SH-SY5Y (cell line): ENCODE measurements around the gene RDH12.

Experiments
- GATA2 ChIP-seq: IDR thresholded peaks from 2 replicates; pipeline ENCODE4 v1.6.1; 2011; ENCODE audit warnings: mild to moderate bottlenecking, low read depth, low read length
- GATA3 ChIP-seq: IDR thresholded peaks from 2 replicates; pipeline ENCODE4 v1.6.1; 2011; ENCODE audit warnings: low read depth, mild to moderate bottlenecking, low read length, moderate library complexity

DNA sequence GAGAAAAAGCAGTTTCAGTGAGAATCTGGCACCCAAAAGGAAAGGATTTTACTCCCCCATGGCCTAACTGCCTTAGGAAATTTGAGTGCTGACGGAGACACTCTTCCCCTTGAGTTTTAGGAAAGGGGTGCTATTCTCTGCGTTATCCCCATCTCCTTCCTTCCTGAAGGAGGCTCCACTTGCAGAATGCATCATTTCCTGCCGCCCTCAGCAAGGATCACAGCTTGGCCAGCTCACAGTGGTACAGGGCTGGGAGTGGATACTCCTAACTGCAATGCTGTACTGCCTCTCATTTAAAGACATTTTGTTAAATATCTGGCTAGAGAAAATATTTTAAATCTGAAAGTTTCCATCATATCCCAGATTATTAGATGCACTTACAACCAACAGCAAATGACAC is 33.0 kb downstream of the RDH12 start:
- TF ChIP-seq GATA2 (no peak), GATA3 (no peak)
